HEK293 (cell line): ENCODE data around the gene MTRFR.

Experiments
- ZNF121 ChIP-seq: fragments of 450-650 bp; formaldehyde crosslinking; IDR thresholded peaks from 2 replicates; pipeline ENCODE4 v1.5.1; 2016; ENCODE audit warnings: missing biosample characterization, missing genetic modification characterization
- TF ChIP-seq, protein P1 (sequence below): fragments of 450-650 bp; formaldehyde crosslinking; IDR thresholded peaks from 2 replicates; pipeline ENCODE4 v1.5.1; 2016; ENCODE audit warnings: missing biosample characterization, missing genetic modification characterization
- TF ChIP-seq, protein P2 (sequence below): fragments of 450-650 bp; formaldehyde crosslinking; optimal IDR thresholded peaks from 2 replicates; pipeline ENCODE3; 2016; ENCODE audit warnings: missing biosample characterization, mild to moderate bottlenecking, missing genetic modification characterization

DNA sequence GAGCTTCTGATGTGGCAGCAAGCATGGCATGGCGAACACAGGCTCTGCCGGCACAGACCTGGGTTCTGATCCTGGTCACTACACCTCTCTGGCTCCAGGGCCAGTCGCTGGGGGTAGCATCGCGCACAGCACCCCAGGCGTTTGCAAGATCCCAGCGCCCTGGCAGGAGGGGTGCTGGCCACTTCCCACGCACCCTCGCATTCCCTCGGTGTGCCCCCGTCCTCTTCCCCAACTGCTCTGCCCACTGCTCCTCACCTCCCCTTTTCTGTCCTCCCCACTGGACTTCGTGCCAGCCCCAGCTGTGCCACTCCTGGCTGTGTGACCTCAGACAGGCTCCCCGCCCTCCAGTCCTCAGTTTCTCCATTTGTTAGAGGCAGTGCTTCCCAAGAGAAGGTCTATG lies 35.6 kb downstream of the MTRFR start:
- TF ChIP-seq ZNF121 (tag by site-specific recombination): no peak
- TF ChIP-seq, protein P1, sequence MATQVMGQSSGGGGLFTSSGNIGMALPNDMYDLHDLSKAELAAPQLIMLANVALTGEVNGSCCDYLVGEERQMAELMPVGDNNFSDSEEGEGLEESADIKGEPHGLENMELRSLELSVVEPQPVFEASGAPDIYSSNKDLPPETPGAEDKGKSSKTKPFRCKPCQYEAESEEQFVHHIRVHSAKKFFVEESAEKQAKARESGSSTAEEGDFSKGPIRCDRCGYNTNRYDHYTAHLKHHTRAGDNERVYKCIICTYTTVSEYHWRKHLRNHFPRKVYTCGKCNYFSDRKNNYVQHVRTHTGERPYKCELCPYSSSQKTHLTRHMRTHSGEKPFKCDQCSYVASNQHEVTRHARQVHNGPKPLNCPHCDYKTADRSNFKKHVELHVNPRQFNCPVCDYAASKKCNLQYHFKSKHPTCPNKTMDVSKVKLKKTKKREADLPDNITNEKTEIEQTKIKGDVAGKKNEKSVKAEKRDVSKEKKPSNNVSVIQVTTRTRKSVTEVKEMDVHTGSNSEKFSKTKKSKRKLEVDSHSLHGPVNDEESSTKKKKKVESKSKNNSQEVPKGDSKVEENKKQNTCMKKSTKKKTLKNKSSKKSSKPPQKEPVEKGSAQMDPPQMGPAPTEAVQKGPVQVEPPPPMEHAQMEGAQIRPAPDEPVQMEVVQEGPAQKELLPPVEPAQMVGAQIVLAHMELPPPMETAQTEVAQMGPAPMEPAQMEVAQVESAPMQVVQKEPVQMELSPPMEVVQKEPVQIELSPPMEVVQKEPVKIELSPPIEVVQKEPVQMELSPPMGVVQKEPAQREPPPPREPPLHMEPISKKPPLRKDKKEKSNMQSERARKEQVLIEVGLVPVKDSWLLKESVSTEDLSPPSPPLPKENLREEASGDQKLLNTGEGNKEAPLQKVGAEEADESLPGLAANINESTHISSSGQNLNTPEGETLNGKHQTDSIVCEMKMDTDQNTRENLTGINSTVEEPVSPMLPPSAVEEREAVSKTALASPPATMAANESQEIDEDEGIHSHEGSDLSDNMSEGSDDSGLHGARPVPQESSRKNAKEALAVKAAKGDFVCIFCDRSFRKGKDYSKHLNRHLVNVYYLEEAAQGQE (tag by site-specific recombination): no peak
- TF ChIP-seq, protein P2, sequence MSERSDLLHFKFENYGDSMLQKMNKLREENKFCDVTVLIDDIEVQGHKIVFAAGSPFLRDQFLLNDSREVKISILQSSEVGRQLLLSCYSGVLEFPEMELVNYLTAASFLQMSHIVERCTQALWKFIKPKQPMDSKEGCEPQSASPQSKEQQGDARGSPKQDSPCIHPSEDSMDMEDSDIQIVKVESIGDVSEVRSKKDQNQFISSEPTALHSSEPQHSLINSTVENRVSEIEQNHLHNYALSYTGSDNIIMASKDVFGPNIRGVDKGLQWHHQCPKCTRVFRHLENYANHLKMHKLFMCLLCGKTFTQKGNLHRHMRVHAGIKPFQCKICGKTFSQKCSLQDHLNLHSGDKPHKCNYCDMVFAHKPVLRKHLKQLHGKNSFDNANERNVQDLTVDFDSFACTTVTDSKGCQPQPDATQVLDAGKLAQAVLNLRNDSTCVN (tag by site-specific recombination): no peak
